ENCODE data around the gene CYSLTR2. TPM values are rescaled to one million over a fixed set of nuclear protein-coding genes. Genes with fewer than 3 reads are reported as not detected.

Gene CYSLTR2
- total and polyA plus RNA-seq, 9 of the 15 experiments (the other 6 are each of a cell fraction or from before 2014, with no cell fraction given): not detected

GRCh38 chr13:48726711-48727110 lies 73.0 kb downstream of the CYSLTR2 start:
- POLR2A ChIA-PET: interaction anchor here (0.6 kb wide), 1 partner anchor 1748 kb away, joined by 3 read pairs; no protein-coding TSS in a partner anchor
- H3K27ac ChIP-seq (ENCODE audit: extremely low read depth, low read depth, low read length): no peak overlapping the region
- FAIRE-seq: no peak
- TF ChIP-seq BRD9 (IDR thresholded peaks at IDR 0.05; ENCODE audit: low read depth, partially characterized antibody) (no peak), SMARCB1 (IDR thresholded peaks at IDR 0.05; ENCODE audit: insufficient read length, low read depth) (no peak), DIDO1 (tag; IDR thresholded peaks at IDR 0.05; ENCODE audit: low read depth) (no peak), SNIP1 (IDR thresholded peaks at IDR 0.05; ENCODE audit: low read depth) (no peak), ZNF830 (CRISPR knock-in tag; IDR thresholded peaks at IDR 0.05) (no peak), HMGN3 (IDR thresholded peaks at IDR 0.05; ENCODE audit: borderline replicate concordance, extremely low read depth, insufficient read length, low read depth, low read length) (no peak), TOE1 (IDR thresholded peaks at IDR 0.05; ENCODE audit: borderline replicate concordance) (no peak), TOE1 (CRISPR knock-in tag; IDR thresholded peaks at IDR 0.05; ENCODE audit: borderline replicate concordance, low read depth) (no peak), RNF2 (IDR thresholded peaks at IDR 0.05) (no peak), POLR2H (tag; IDR thresholded peaks at IDR 0.05; ENCODE audit: low read depth) (no peak), PCBP1 (IDR thresholded peaks at IDR 0.05; ENCODE audit: low read depth, low read length, poor library complexity, severe bottlenecking) (no peak), VEZF1 (CRISPR knock-in tag; IDR thresholded peaks at IDR 0.05) (no peak), ZNF639 (CRISPR knock-in tag; conservative IDR thresholded peaks at IDR 0.05 in 1 of 2, IDR thresholded peaks at IDR 0.05 in 1 of 2) (no peak), POLR2G (IDR thresholded peaks at IDR 0.05; ENCODE audit: low read depth, low read length) (no peak)
- TF ChIP-seq, protein P1, sequence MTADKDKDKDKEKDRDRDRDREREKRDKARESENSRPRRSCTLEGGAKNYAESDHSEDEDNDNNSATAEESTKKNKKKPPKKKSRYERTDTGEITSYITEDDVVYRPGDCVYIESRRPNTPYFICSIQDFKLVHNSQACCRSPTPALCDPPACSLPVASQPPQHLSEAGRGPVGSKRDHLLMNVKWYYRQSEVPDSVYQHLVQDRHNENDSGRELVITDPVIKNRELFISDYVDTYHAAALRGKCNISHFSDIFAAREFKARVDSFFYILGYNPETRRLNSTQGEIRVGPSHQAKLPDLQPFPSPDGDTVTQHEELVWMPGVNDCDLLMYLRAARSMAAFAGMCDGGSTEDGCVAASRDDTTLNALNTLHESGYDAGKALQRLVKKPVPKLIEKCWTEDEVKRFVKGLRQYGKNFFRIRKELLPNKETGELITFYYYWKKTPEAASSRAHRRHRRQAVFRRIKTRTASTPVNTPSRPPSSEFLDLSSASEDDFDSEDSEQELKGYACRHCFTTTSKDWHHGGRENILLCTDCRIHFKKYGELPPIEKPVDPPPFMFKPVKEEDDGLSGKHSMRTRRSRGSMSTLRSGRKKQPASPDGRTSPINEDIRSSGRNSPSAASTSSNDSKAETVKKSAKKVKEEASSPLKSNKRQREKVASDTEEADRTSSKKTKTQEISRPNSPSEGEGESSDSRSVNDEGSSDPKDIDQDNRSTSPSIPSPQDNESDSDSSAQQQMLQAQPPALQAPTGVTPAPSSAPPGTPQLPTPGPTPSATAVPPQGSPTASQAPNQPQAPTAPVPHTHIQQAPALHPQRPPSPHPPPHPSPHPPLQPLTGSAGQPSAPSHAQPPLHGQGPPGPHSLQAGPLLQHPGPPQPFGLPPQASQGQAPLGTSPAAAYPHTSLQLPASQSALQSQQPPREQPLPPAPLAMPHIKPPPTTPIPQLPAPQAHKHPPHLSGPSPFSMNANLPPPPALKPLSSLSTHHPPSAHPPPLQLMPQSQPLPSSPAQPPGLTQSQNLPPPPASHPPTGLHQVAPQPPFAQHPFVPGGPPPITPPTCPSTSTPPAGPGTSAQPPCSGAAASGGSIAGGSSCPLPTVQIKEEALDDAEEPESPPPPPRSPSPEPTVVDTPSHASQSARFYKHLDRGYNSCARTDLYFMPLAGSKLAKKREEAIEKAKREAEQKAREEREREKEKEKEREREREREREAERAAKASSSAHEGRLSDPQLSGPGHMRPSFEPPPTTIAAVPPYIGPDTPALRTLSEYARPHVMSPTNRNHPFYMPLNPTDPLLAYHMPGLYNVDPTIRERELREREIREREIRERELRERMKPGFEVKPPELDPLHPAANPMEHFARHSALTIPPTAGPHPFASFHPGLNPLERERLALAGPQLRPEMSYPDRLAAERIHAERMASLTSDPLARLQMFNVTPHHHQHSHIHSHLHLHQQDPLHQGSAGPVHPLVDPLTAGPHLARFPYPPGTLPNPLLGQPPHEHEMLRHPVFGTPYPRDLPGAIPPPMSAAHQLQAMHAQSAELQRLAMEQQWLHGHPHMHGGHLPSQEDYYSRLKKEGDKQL (CRISPR knock-in tag; IDR thresholded peaks at IDR 0.05; ENCODE audit: borderline replicate concordance): no peak

More at GRCh38 chr13:48726711-48727110, 73.0 kb downstream of the CYSLTR2 start:
- 0% methylated on average over 2 of the region's 2 CpGs for WGBS (ENCODE audit: insufficient coverage, low coverage, missing lambda C conversion rate)
- DNase-seq (ENCODE audit: extremely low read depth in 1 of 4, low spot score in 3 of 4) (no peak), ATAC-seq (no peak)
- H3K36me3 ChIP-seq (ENCODE audit: control insufficient read depth, insufficient read depth, low read length): no peaks in the 10 kb centered on the region
- intact Hi-C loops (cut with micrococcal nuclease): no loop called here
- H3K9ac ChIP-seq (ENCODE audit: insufficient read depth in 1 of 2, low read depth in 2 of 2, low read length in 2 of 2): no peak overlapping the region
- H2AFZ ChIP-seq (ENCODE audit: low read depth, low read length): no peak overlapping the region
- no peaks in the 10 kb centered on the region for H3K9me3 ChIP-seq (replicated peaks; ENCODE audit: control insufficient read depth, insufficient read depth, low read depth, low read length)
- H4K20me1 ChIP-seq (replicated peaks; ENCODE audit: control insufficient read depth, insufficient read depth, low read length): no peaks in the 10 kb centered on the region
- no peak overlapping the region for H3K4me2 ChIP-seq (ENCODE audit: insufficient read depth, low read length)
- no peaks in the 10 kb centered on the region for H3K27me3 ChIP-seq (ENCODE audit: control insufficient read depth in 2 of 2, insufficient read depth in 2 of 2, low read length in 2 of 2)
- BruUV-seq (replicated peaks): no TSS peak
- no peaks in the 10 kb centered on the region for H3K9me1 ChIP-seq (ENCODE audit: control insufficient read depth, insufficient read depth, low read length)
- no peaks in the 10 kb centered on the region for H3K79me2 ChIP-seq (ENCODE audit: control insufficient read depth, insufficient read depth, low read length)
- no peak overlapping the region for H3K4me3 ChIP-seq
- peaks cover 0 to 2% of the 10 kb centered on the region in 2 experiments; a peak in 2 of 5 replicates for H3K4me1 ChIP-seq (replicated peaks in 1 of 2; ENCODE audit: control insufficient read depth in 2 of 2, insufficient read depth in 2 of 2, low read length in 2 of 2)
- in situ Hi-C loops (cut with MboI): no loop called here
- CTCF ChIA-PET (ENCODE audit: low intra/inter-chr PET ratio): no interaction called here

All from K562 (cell line).